Measurements from ENCODE around the gene NAB2. TPM values are rescaled to one million over a fixed set of nuclear protein-coding genes. Genes with fewer than 3 reads are reported as not detected.

Gene NAB2
- total and polyA plus RNA-seq, 2 donors (not counting 3 experiments of a cell fraction or from before 2014, with no cell fraction given) = 14.6 to 15.9 TPM

- Histone ChIP-seq H3K4me3 (replicated peaks in 1 of 3; ENCODE audit: insufficient read depth in 1 of 3, low read depth in 1 of 3, low read length in 3 of 3) (no peak overlapping the region), H3K9me1 (replicated peaks; ENCODE audit: control insufficient read depth, extremely low read depth, insufficient read depth, low read length) (no peaks in the 10 kb centered on the region), H3K27me3 (ENCODE audit: control insufficient read depth in 2 of 2, insufficient read depth in 2 of 2, low read length in 2 of 2) (no peaks in the 10 kb centered on the region), H3K4me1 (ENCODE audit: control insufficient read depth, extremely low read depth, insufficient read depth, low read length) (peaks cover 4% of the 10 kb centered on the region), H3K9me3 (replicated peaks; ENCODE audit: control insufficient read depth, insufficient read depth, low read length) (no peaks in the 10 kb centered on the region), H4K20me1 (replicated peaks; ENCODE audit: control insufficient read depth, extremely low read depth, insufficient read depth, low read length) (no peaks in the 10 kb centered on the region), H3K27ac (ENCODE audit: insufficient read depth, low read depth, low read length) (no peak overlapping the region), H2AFZ (ENCODE audit: low read depth, low read length) (no peak overlapping the region), H3K9ac (replicated peaks; ENCODE audit: extremely low read depth, insufficient read depth, low read length) (no peak overlapping the region), H3K79me2 (ENCODE audit: control insufficient read depth, insufficient read depth, low read length) (no peaks in the 10 kb centered on the region), H3K36me3 (ENCODE audit: control insufficient read depth in 2 of 2, extremely low read depth in 1 of 2, insufficient read depth in 2 of 2, low read length in 2 of 2) (peaks cover 4 to 36% of the 10 kb centered on the region in 2 experiments), H3K4me2 (ENCODE audit: insufficient read depth, low read length) (no peak overlapping the region)
- POLR2A ChIA-PET = no interaction called here
- DNase-seq (ENCODE audit: low read depth, low spot score) = no peak
- dilution Hi-C loops (cut with MboI; ENCODE audit: extremely low pct_ligation_motif_present, low sequenced_read_pairs) (no loop called here), intact Hi-C loops (cut with micrococcal nuclease) (no loop called here)
- BruUV-seq (replicated peaks) = no TSS peak
- TF ChIP-seq POLR2AphosphoS5 (IDR thresholded peaks at IDR 0.05; ENCODE audit: insufficient read depth, low read depth, low read length) = no peak
- FAIRE-seq = no peak
- CTCF ChIA-PET = interaction anchor here (1.1 to 1.8 kb wide), 4 partner anchors 8 to 34 kb away, joined by 3 to 4 read pairs (median 4); no protein-coding TSS in a partner anchor
These were observed 14.9 kb downstream of the NAB2 start for GRCh38 chr12:57103856-57104255.

DNA sequence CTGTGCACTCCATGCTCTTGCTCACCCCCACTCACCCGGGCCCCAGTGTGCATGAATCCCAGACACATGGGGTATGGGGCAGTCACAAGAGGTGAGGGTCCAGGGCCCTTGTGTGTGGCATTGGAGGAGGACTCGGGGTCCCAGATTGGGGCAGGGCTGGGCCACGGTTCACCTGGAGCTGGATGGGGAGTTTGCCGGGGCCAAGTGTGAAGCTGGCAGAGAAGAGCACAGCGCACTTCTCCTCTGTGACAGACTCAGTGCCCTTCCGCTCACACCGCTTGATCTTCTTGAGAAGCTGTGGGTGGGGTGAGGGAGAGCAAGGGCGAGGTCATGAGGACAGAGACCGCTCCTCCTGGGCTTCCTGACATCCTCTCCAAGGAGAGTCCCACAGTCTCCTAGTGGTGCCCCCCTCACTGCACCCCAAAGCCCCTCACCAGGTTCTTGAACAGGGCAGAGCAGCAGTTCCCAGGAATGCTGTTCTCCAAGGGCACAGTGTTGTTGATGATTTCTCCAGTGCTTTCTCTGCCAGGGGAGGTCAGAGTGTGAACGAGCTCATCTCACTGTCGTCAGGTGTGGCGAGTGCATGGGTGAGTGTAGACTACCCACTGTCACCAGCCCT, 15.5 kb downstream of the NAB2 start:
- peaks cover 4 to 34% of the 10 kb centered on the region in 2 experiments for H3K36me3 ChIP-seq (ENCODE audit: control insufficient read depth in 2 of 2, extremely low read depth in 1 of 2, insufficient read depth in 2 of 2, low read length in 2 of 2)
- no peaks in the 10 kb centered on the region for H3K27me3 ChIP-seq (ENCODE audit: control insufficient read depth in 2 of 2, insufficient read depth in 2 of 2, low read length in 2 of 2)
- H3K9ac ChIP-seq (replicated peaks; ENCODE audit: extremely low read depth, insufficient read depth, low read length) = no peak overlapping the region
- CTCF ChIA-PET = interaction anchor here (1.1 to 1.8 kb wide), 5 partner anchors 8 to 35 kb away, joined by 3 to 4 read pairs (median 4); no protein-coding TSS in a partner anchor
- H2AFZ ChIP-seq (ENCODE audit: low read depth, low read length) = no peak overlapping the region
- no peak for FAIRE-seq
- TF ChIP-seq CTCF (IDR thresholded peaks at IDR 0.05; ENCODE audit: extremely low read depth in 1 of 2, insufficient read depth in 1 of 2, low read depth in 1 of 2, low read length in 2 of 2) (no peak), POLR2A (IDR thresholded peaks at IDR 0.05; ENCODE audit: low read depth, low read length) (no peak), JUN (IDR thresholded peaks at IDR 0.05; ENCODE audit: borderline replicate concordance, insufficient read depth, insufficient read length, low read depth) (no peak), MAX (IDR thresholded peaks at IDR 0.05; ENCODE audit: insufficient read depth, insufficient read length) (no peak), FOS (IDR thresholded peaks at IDR 0.05; ENCODE audit: borderline replicate concordance, insufficient read depth, low read length) (no peak), POLR2AphosphoS5 (IDR thresholded peaks at IDR 0.05; ENCODE audit: insufficient read depth, low read depth, low read length) (no peak), GATA2 (IDR thresholded peaks at IDR 0.05; ENCODE audit: insufficient read depth, insufficient read length, low read depth, low read length) (no peak), MYC (IDR thresholded peaks at IDR 0.05; ENCODE audit: low read depth, low read length) (no peak), EZH2 (IDR thresholded peaks at IDR 0.05; ENCODE audit: borderline replicate concordance, low read depth, low read length, severe bottlenecking) (no peak)
- H3K4me1 ChIP-seq (ENCODE audit: control insufficient read depth, extremely low read depth, insufficient read depth, low read length) = peaks cover under 1% of the 10 kb centered on the region
- no peak for DNase-seq (ENCODE audit: low read depth, low spot score)
- dilution Hi-C loops (cut with MboI; ENCODE audit: extremely low pct_ligation_motif_present, low sequenced_read_pairs) = no loop called here
- no peaks in the 10 kb centered on the region for H3K9me1 ChIP-seq (replicated peaks; ENCODE audit: control insufficient read depth, extremely low read depth, insufficient read depth, low read length)
- H3K4me2 ChIP-seq (ENCODE audit: insufficient read depth, low read length) = no peak overlapping the region
- H3K27ac ChIP-seq (ENCODE audit: insufficient read depth, low read depth, low read length) = no peak overlapping the region
- peaks cover 2% of the 10 kb centered on the region for H3K79me2 ChIP-seq (ENCODE audit: control insufficient read depth, insufficient read depth, low read length)
- no TSS peak for BruUV-seq (replicated peaks)
- intact Hi-C loops (cut with micrococcal nuclease) = no loop called here
- no peak overlapping the region for H3K4me3 ChIP-seq (replicated peaks in 1 of 3; ENCODE audit: insufficient read depth in 1 of 3, low read depth in 1 of 3, low read length in 3 of 3)
- POLR2A ChIA-PET = no interaction called here
- H3K9me3 ChIP-seq (replicated peaks; ENCODE audit: control insufficient read depth, insufficient read depth, low read length) = no peaks in the 10 kb centered on the region
- H4K20me1 ChIP-seq (replicated peaks; ENCODE audit: control insufficient read depth, extremely low read depth, insufficient read depth, low read length) = no peaks in the 10 kb centered on the region

All from endothelial cell of umbilical vein (primary cell).